ENCODE measurements around the gene SLC22A3. TPM values are rescaled to one million over a fixed set of nuclear protein-coding genes. Genes with fewer than 3 reads are reported as not detected.

Gene SLC22A3
- total RNA-seq, 1 experiment from 2014 or later: 0.09 TPM

- BruUV-seq (replicated peaks): no TSS peak
- no peaks in the 10 kb centered on the region for H3K27me3 Mint-ChIP-seq (ENCODE audit: insufficient read depth, unreplicated experiment)
- H3K4me3 Mint-ChIP-seq (ENCODE audit: unreplicated experiment): no peak overlapping the region
- TF ChIP-seq CTCF (IDR thresholded peaks at IDR 0.05; ENCODE audit: unreplicated experiment): no peak
- ChIA-PET CTCF (no interaction called here), POLR2A (no interaction called here)
- intact Hi-C loops (cut with micrococcal nuclease): no loop called here
- H3K36me3 Mint-ChIP-seq (ENCODE audit: insufficient read depth, unreplicated experiment): no peaks in the 10 kb centered on the region
- peaks cover 9% of the 10 kb centered on the region for H3K9me3 Mint-ChIP-seq (ENCODE audit: unreplicated experiment)
- no peak overlapping the region for H3K27ac Mint-ChIP-seq (ENCODE audit: low read depth, unreplicated experiment)
- no peak for DNase-seq (ENCODE audit: unreplicated experiment)
- H3K4me1 Mint-ChIP-seq (ENCODE audit: insufficient read depth, unreplicated experiment): no peaks in the 10 kb centered on the region
Measured at GRCh38 chr6:160327981-160328380, 20.2 kb upstream of the SLC22A3 start.

GRCh38 chr6:160328447-160328846 is 19.7 kb upstream of the SLC22A3 start:
- ChIA-PET CTCF (no interaction called here), POLR2A (no interaction called here)
- no peak for TF ChIP-seq CTCF (IDR thresholded peaks at IDR 0.05; ENCODE audit: unreplicated experiment)
- intact Hi-C loops (cut with micrococcal nuclease): no loop called here
- Mint-ChIP-seq H3K4me3 (ENCODE audit: unreplicated experiment) (no peak overlapping the region), H3K36me3 (ENCODE audit: insufficient read depth, unreplicated experiment) (no peaks in the 10 kb centered on the region), H3K4me1 (ENCODE audit: insufficient read depth, unreplicated experiment) (no peaks in the 10 kb centered on the region), H3K27me3 (ENCODE audit: insufficient read depth, unreplicated experiment) (no peaks in the 10 kb centered on the region), H3K27ac (ENCODE audit: low read depth, unreplicated experiment) (no peak overlapping the region), H3K9me3 (ENCODE audit: unreplicated experiment) (peaks cover 8% of the 10 kb centered on the region)
- BruUV-seq (replicated peaks): no TSS peak
- DNase-seq (ENCODE audit: unreplicated experiment): no peak

GRCh38 chr6:160329188-160329587 is 19.0 kb upstream of the SLC22A3 start:
- no peaks in the 10 kb centered on the region for H3K4me1 Mint-ChIP-seq (ENCODE audit: insufficient read depth, unreplicated experiment)

GRCh38 chr6:160330619-160331018 is 17.6 kb upstream of the SLC22A3 start:
- Mint-ChIP-seq H3K27ac (ENCODE audit: low read depth, unreplicated experiment) (no peak overlapping the region), H3K27me3 (ENCODE audit: insufficient read depth, unreplicated experiment) (no peaks in the 10 kb centered on the region), H3K4me3 (ENCODE audit: unreplicated experiment) (no peak overlapping the region), H3K36me3 (ENCODE audit: insufficient read depth, unreplicated experiment) (no peaks in the 10 kb centered on the region), H3K9me3 (ENCODE audit: unreplicated experiment) (peaks cover 8% of the 10 kb centered on the region), H3K4me1 (ENCODE audit: insufficient read depth, unreplicated experiment) (no peaks in the 10 kb centered on the region)
- CTCF ChIA-PET: no interaction called here
- POLR2A ChIA-PET: no interaction called here
- no TSS peak for BruUV-seq (replicated peaks)
- DNase-seq (ENCODE audit: unreplicated experiment): no peak
- intact Hi-C loops (cut with micrococcal nuclease): no loop called here
- no peak for TF ChIP-seq CTCF (IDR thresholded peaks at IDR 0.05; ENCODE audit: unreplicated experiment)

More at GRCh38 chr6:160329188-160329587, 19.0 kb upstream of the SLC22A3 start:
- CTCF ChIA-PET: interaction anchor here (0.6 kb wide), 1 partner anchor 610 kb away, joined by 4 read pairs; no protein-coding TSS in a partner anchor
- Mint-ChIP-seq H3K9me3 (ENCODE audit: unreplicated experiment) (peaks cover 8% of the 10 kb centered on the region), H3K4me3 (ENCODE audit: unreplicated experiment) (no peak overlapping the region), H3K27ac (ENCODE audit: low read depth, unreplicated experiment) (no peak overlapping the region), H3K27me3 (ENCODE audit: insufficient read depth, unreplicated experiment) (no peaks in the 10 kb centered on the region), H3K36me3 (ENCODE audit: insufficient read depth, unreplicated experiment) (no peaks in the 10 kb centered on the region)
- intact Hi-C loops (cut with micrococcal nuclease): no loop called here
- POLR2A ChIA-PET: no interaction called here
- TF ChIP-seq CTCF (IDR thresholded peaks at IDR 0.05; ENCODE audit: unreplicated experiment): no peak
- DNase-seq (ENCODE audit: unreplicated experiment): no peak
- BruUV-seq (replicated peaks): no TSS peak

Measured in MCF 10A (cell line).